ENCODE data around the gene MRPL9.

The MRPL9 gene

DNA sequence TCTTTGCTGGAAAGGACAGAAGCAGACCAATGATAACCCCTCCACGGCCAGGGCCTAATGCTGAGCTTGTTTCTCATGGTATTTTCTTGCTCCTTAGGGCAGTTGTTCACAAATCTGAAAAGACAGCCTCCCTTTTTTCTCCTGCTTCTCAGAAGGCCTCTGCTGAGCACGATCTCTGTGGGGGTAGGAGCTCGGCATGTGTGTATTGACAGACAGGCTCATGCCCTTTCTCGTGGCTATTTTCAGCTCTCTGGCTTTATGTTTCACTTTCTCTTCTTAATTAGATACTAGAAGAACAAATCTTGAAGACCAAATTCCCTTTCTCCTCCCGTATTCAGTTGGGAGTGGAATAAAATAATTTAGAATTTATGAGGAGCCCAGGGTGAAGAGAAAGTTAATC, 42.7 kb downstream of the MRPL9 start:
- Histone ChIP-seq H3K9me3 (ENCODE audit: control insufficient read depth, low read length) (no peaks in the 10 kb centered on the region), H3K36me3 (ENCODE audit: control insufficient read depth, insufficient read depth, low read length) (no peaks in the 10 kb centered on the region), H3K27me3 (replicated peaks; ENCODE audit: control insufficient read depth, insufficient read depth, low read length, poor library complexity, severe bottlenecking) (peaks cover 20% of the 10 kb centered on the region), H3K27ac (ENCODE audit: insufficient read depth, low read length, poor library complexity, severe bottlenecking) (no peak overlapping the region), H3K4me3 (ENCODE audit: insufficient read depth, low read depth, low read length, poor library complexity, severe bottlenecking) (peak overlapping the region; percentile 50), H3K4me1 (ENCODE audit: control insufficient read depth, insufficient read depth, low read length, poor library complexity, severe bottlenecking) (peaks cover 14% of the 10 kb centered on the region)
- no peak for DNase-seq

DNA sequence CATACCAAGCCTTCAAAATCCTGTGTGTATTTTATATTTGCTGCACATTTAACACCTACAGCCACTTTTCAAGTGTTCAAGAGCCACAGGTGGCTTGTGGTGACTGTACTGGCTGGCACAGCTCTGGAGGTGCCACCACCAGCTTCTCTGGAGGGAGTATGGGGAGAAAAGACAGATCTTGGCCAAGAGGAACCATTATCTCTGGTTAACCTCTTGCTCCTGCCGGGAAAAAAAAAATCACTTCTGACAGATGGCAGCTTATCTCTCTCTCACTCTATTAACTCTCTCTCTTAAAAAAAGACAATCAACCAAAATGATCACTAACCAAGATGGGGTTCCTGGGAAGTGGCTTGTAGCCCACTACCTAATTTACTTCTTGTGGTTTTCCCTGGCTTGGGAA, 43.2 kb downstream of the MRPL9 start:
- Histone ChIP-seq H3K9me3 (ENCODE audit: control insufficient read depth, low read length) (no peaks in the 10 kb centered on the region), H3K4me3 (ENCODE audit: insufficient read depth, low read depth, low read length, poor library complexity, severe bottlenecking) (no peak overlapping the region), H3K27ac (ENCODE audit: insufficient read depth, low read length, poor library complexity, severe bottlenecking) (no peak overlapping the region), H3K4me1 (ENCODE audit: control insufficient read depth, insufficient read depth, low read length, poor library complexity, severe bottlenecking) (peaks cover 14% of the 10 kb centered on the region), H3K36me3 (ENCODE audit: control insufficient read depth, insufficient read depth, low read length) (no peaks in the 10 kb centered on the region), H3K27me3 (replicated peaks; ENCODE audit: control insufficient read depth, insufficient read depth, low read length, poor library complexity, severe bottlenecking) (peaks cover 20% of the 10 kb centered on the region)
- no peak for DNase-seq

DNA sequence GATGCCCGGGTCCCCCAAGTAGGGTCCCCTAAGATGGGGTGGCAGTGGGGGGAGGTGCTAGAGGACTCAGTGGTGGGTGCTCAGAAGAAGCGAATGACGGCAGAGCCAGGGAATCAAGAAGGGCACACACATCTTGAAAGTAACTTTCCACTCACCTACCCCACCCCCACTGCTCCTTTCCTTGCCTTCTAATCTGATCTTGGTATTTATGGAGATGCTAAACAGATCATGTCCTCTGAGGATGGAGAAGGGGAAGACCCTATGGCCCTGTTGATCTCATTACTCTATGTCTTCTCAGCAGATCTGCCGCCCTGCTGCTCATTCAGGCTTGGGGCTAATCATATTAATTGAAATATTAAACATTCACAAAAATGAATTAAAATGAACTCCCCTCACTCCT, 44.6 kb downstream of the MRPL9 start:
- H3K4me3 ChIP-seq (ENCODE audit: insufficient read depth, low read depth, low read length, poor library complexity, severe bottlenecking), result no peak overlapping the region
- peaks cover 14% of the 10 kb centered on the region for H3K4me1 ChIP-seq (ENCODE audit: control insufficient read depth, insufficient read depth, low read length, poor library complexity, severe bottlenecking)
- H3K36me3 ChIP-seq (ENCODE audit: control insufficient read depth, insufficient read depth, low read length), result no peaks in the 10 kb centered on the region
- H3K27ac ChIP-seq (ENCODE audit: insufficient read depth, low read length, poor library complexity, severe bottlenecking), result no peak overlapping the region
- no peaks in the 10 kb centered on the region for H3K9me3 ChIP-seq (ENCODE audit: control insufficient read depth, low read length)
- DNase-seq, result no peak
- H3K27me3 ChIP-seq (replicated peaks; ENCODE audit: control insufficient read depth, insufficient read depth, low read length, poor library complexity, severe bottlenecking), result peaks cover 20% of the 10 kb centered on the region

DNA sequence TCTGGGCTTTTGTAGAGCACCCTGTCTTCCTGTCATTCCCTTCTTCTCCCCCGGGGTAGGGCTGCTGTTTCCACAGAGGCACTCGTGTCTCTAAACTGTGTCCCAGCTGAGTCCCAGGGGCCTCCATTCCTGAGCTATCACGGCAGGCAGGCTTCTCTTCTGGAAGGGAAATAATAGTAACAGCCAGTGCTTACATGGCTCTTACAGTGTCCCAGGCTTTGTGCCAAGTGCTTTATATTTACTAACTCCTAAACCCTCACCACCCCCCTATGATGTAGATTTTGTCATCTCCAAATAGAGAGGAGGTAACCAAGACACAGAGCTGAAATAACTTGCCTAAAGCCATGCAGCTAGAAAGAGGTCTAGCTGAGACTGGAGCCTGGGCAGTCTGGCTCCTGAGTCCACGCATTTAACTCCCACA, 45.3 kb downstream of the MRPL9 start:
- Histone ChIP-seq H3K27ac (ENCODE audit: insufficient read depth, low read length, poor library complexity, severe bottlenecking) (no peak overlapping the region), H3K36me3 (ENCODE audit: control insufficient read depth, insufficient read depth, low read length) (no peaks in the 10 kb centered on the region), H3K4me3 (ENCODE audit: insufficient read depth, low read depth, low read length, poor library complexity, severe bottlenecking) (no peak overlapping the region), H3K27me3 (replicated peaks; ENCODE audit: control insufficient read depth, insufficient read depth, low read length, poor library complexity, severe bottlenecking) (peaks cover 20% of the 10 kb centered on the region), H3K4me1 (ENCODE audit: control insufficient read depth, insufficient read depth, low read length, poor library complexity, severe bottlenecking) (peaks cover 14% of the 10 kb centered on the region), H3K9me3 (ENCODE audit: control insufficient read depth, low read length) (no peaks in the 10 kb centered on the region)
- DNase-seq, result no peak

DNA sequence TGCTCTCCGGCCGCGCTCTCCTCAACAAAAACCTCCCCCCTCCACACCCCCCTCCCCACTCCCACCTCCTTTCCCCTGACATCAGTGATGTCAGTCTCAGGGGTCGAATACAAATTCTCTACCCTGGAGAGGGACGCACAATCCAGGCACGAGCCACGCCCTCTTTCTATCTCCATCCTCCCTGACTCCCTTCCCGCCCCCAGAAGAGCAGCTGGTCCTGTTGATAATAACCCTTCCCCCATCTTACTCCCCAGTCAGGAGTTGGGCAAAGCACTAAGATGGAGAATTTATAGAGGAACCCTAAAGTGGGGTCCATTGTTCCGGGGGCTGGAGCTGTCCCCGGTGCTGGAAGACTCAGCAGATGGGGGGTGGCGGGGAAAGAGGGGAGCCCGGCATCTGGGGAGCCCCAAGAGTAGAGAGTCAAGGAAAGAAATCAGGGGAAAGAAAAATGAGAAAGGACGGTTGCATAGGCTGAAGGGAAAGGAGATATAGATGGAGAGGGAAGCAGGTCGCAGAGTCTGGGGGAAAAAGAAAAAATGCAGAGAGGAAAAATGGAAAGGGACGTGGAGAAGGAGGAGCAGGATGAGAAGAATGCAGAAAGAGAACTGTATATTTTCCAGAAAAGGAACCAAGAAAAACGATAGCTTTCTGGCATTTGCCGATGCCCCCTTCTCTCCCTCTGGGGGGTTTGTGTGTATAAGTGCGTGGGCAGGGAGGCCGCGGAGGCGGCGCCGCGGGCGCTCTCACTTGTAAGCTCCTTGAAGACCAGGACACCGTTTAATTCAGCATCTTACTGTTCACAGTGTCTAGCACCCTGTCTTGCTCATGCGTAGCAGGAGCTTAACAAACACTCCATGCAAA, 46.3 kb downstream of the MRPL9 start, which contains the start of gene CELF3:
CELF3 (minus strand) TSS at position 33 of the 861 bp plus-strand sequence. CDS start 783 bp downstream, outside the sequence.
- Histone ChIP-seq H3K36me3 (ENCODE audit: control insufficient read depth, insufficient read depth, low read length) (no peaks in the 10 kb centered on the region), H3K4me3 (ENCODE audit: insufficient read depth, low read depth, low read length, poor library complexity, severe bottlenecking) (no peak within 1 kb of the TSS), H3K4me1 (ENCODE audit: control insufficient read depth, insufficient read depth, low read length, poor library complexity, severe bottlenecking) (peaks cover 13% of the 10 kb centered on the region), H3K27ac (ENCODE audit: insufficient read depth, low read length, poor library complexity, severe bottlenecking) (no peak within 1 kb of the TSS), H3K27me3 (replicated peaks; ENCODE audit: control insufficient read depth, insufficient read depth, low read length, poor library complexity, severe bottlenecking) (peaks cover 20% of the 10 kb centered on the region), H3K9me3 (ENCODE audit: control insufficient read depth, low read length) (no peaks in the 10 kb centered on the region)
- DNase-seq, result no peak

DNA sequence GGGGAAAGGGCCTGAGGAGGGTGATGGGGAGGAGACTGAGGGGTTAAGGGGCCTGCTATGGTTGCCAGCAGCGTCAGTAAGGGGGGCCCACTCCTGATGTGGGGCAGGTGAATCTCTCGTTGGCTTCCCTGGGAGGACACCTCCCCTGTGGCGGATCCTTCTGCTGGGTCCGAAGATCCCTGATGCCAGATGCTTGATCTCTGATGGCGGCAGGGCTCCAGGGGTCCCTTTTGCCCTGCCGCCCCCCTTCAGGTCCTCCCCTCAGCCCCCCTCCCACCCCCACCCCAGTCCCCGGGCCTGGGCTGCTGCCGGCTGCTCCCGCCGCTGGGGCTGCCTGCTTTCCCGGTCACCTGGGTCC, 46.9 kb downstream of the MRPL9 start:
- no peak overlapping the region for H3K4me3 ChIP-seq (ENCODE audit: insufficient read depth, low read depth, low read length, poor library complexity, severe bottlenecking)
- no peak overlapping the region for H3K27ac ChIP-seq (ENCODE audit: insufficient read depth, low read length, poor library complexity, severe bottlenecking)
- H3K27me3 ChIP-seq (replicated peaks; ENCODE audit: control insufficient read depth, insufficient read depth, low read length, poor library complexity, severe bottlenecking), result peaks cover 20% of the 10 kb centered on the region
- no peaks in the 10 kb centered on the region for H3K9me3 ChIP-seq (ENCODE audit: control insufficient read depth, low read length)
- no peaks in the 10 kb centered on the region for H3K36me3 ChIP-seq (ENCODE audit: control insufficient read depth, insufficient read depth, low read length)
- peaks cover 9% of the 10 kb centered on the region for H3K4me1 ChIP-seq (ENCODE audit: control insufficient read depth, insufficient read depth, low read length, poor library complexity, severe bottlenecking)
- no peak for DNase-seq

DNA sequence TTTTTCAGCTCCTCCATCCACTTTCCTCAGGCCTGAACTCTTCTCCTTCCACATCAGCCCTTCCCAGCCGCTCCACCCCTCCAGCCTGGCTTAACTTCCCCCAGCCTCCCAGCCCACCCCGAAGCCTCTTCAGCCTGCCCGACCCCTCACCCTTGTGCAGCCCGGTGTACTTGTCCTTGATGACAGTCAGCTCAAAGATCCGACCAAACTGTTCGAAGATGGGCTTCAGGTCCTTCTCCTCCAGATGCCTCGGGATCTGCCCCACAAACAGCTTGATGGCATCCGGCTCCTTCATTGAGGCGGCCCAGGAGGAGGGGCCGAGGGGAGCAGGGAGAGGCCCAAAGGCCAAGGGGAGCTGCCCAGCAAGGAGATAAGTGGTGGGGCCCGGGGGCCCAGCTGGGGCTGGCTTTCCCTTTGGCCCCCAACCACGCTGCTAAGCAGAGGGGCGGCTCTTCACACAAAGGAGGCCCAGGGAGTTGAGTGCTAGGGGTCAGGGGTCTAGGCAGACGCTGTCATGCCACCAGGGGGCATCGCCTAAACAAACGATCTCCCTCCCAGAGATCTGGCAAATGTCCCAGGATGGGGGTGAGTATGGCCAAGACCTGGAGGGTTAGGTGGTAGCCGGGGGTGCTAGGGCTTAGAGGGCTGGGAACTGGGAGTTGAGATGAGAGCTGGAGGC, 47.4 kb downstream of the MRPL9 start:
- no peaks in the 10 kb centered on the region for H3K36me3 ChIP-seq (ENCODE audit: control insufficient read depth, insufficient read depth, low read length)
- DNase-seq, result no peak
- H3K27me3 ChIP-seq (replicated peaks; ENCODE audit: control insufficient read depth, insufficient read depth, low read length, poor library complexity, severe bottlenecking), result peaks cover 20% of the 10 kb centered on the region
- no peak overlapping the region for H3K4me3 ChIP-seq (ENCODE audit: insufficient read depth, low read depth, low read length, poor library complexity, severe bottlenecking)
- H3K27ac ChIP-seq (ENCODE audit: insufficient read depth, low read length, poor library complexity, severe bottlenecking), result no peak overlapping the region
- no peaks in the 10 kb centered on the region for H3K9me3 ChIP-seq (ENCODE audit: control insufficient read depth, low read length)
- H3K4me1 ChIP-seq (ENCODE audit: control insufficient read depth, insufficient read depth, low read length, poor library complexity, severe bottlenecking), result peaks cover 7% of the 10 kb centered on the region

DNA sequence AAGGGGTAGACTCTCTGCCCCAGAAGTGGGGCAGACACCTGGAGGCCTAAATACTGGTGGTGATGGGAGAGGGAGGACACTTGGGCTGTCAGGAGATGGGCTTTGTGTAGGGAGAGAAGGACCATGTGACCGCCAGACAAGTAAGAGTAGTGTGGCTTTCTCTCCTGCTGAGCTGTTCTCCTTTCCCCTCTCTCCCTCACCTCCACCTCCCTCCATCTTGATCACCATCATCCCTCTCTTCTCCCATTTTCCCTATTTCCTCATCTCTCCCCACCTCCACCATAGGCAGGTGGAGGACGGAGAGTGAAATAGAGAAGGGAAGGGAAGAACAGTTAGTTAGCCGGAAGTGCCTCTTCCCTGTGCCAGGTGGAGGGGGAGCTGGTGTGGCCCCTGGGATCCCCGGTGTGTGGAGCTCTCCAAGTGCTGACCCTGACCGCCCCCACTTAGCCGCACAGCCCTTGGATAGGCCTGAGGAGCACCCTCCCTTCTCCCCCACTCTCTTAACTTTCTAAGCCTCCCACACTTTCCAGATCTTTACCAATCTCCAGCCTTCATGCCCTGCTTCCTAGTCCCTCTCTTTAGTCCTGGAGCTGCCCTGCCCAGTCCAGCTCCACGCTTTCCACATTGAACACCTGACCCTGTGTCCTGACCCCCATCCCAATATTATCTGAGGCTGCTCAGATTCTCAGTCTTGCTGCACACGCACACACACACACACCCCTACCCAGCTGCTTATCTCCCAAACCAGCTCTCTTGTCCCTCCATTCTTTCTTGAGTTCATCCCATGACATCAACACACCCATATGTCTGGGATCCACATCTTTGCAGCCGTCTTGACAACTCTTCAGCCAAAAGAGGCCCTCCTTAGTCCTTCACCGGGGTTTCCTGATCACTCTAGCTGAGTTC, 48.2 kb downstream of the MRPL9 start:
- H3K4me3 ChIP-seq (ENCODE audit: insufficient read depth, low read depth, low read length, poor library complexity, severe bottlenecking), result no peak overlapping the region

DNA sequence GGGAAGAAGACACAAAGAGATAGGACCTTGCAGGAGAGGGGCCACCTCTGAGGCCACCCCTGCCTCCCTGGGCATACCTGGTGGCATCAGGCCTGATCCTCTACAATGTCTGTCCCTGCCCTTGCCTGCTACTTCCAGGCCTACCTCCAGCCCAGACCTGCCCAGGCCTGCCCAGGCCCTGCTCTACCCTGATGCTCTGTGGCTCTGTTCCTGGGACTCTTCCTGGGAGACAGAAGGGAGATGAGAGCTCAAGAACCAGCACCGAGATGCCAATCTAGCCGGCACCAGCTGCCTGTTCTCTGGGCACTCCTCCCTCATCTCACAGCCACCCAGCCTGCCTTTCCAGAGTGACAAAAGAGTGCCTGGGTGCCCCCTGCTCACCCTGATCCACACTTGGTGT, 49.4 kb downstream of the MRPL9 start:
- peaks cover 16% of the 10 kb centered on the region for H3K27me3 ChIP-seq (replicated peaks; ENCODE audit: control insufficient read depth, insufficient read depth, low read length, poor library complexity, severe bottlenecking)
- H3K27ac ChIP-seq (ENCODE audit: insufficient read depth, low read length, poor library complexity, severe bottlenecking), result no peak overlapping the region
- no peaks in the 10 kb centered on the region for H3K9me3 ChIP-seq (ENCODE audit: control insufficient read depth, low read length)
- no peaks in the 10 kb centered on the region for H3K36me3 ChIP-seq (ENCODE audit: control insufficient read depth, insufficient read depth, low read length)
- no peak overlapping the region for H3K4me3 ChIP-seq (ENCODE audit: insufficient read depth, low read depth, low read length, poor library complexity, severe bottlenecking)
- DNase-seq, result no peak
- peaks cover 5% of the 10 kb centered on the region for H3K4me1 ChIP-seq (ENCODE audit: control insufficient read depth, insufficient read depth, low read length, poor library complexity, severe bottlenecking)

More for the DNA sequence above, 48.2 kb downstream of the MRPL9 start:
- DNase-seq, result no peak
- H3K4me1 ChIP-seq (ENCODE audit: control insufficient read depth, insufficient read depth, low read length, poor library complexity, severe bottlenecking), result peaks cover 5% of the 10 kb centered on the region
- no peaks in the 10 kb centered on the region for H3K9me3 ChIP-seq (ENCODE audit: control insufficient read depth, low read length)
- H3K27ac ChIP-seq (ENCODE audit: insufficient read depth, low read length, poor library complexity, severe bottlenecking), result no peak overlapping the region
- H3K36me3 ChIP-seq (ENCODE audit: control insufficient read depth, insufficient read depth, low read length), result no peaks in the 10 kb centered on the region
- H3K27me3 ChIP-seq (replicated peaks; ENCODE audit: control insufficient read depth, insufficient read depth, low read length, poor library complexity, severe bottlenecking), result peaks cover 20% of the 10 kb centered on the region

All from effector memory CD4-positive, alpha-beta T cell (primary cell).